ENCODE results near the gene GLDC.

GRCh38 chr9:6557883-6558616 lies 87.5 kb downstream of the GLDC start:
- TF ChIP-seq YY1 (IDR thresholded peaks at IDR 0.05; ENCODE audit: insufficient read depth, insufficient read length) (no peak), ZNF274 (IDR thresholded peaks at IDR 0.05; ENCODE audit: low read depth, low read length) (no peak), SUZ12 (IDR thresholded peaks at IDR 0.05; ENCODE audit: extremely low read depth, insufficient read depth, insufficient read length) (no peak)

Data from NT2/D1 (cell line).